ENCODE results near the gene BTG2. TPM values are rescaled to one million over a fixed set of nuclear protein-coding genes. Genes with fewer than 3 reads are reported as not detected.

BTG2 gene
- total RNA-seq, 2 experiments from 2014 or later = 58.6 to 58.9 TPM

DNA sequence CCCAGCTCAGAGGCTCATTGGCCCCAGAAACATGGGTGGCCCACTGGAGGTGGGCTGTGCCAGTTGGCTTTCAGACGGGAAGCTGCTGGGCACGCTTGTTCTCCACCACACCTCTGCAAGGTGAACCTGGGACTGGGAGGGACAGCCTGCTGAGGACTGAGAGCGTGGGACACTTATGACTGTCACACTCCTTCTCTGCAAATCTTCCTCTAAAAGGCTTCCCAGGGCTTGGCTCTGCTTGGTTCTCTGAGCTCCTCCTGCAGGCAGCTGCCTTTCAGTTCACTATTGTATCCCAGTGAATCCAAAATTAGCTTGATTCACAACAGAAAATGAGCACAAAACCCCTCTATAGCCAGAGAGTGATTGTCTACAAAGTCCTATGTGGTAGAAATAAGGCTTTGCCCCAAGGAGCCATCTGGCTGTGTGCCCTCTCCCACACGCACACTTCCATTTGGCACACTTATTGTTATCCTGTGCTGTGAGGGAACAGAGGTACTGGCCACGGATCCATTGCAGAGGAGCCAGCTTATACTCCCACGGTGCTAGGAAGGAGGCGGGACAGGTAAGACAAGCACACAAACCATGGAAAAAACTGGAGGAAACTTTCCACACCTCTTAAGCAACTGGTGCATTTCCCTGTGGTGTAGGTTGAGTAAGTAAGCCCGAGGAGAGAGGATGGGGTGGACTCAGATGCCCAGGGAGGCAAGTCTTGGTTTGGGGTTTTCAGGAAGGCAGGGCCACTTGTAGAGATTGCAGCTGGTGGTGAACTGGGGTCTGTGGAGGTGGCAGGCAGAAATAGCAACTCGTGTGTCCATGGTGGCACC, 18.9 kb upstream of the BTG2 start:
- DNase-seq (no peak), ATAC-seq (no peak)
- CTCF ChIA-PET = interaction anchor here (0.8 to 21.7 kb wide), 7 partner anchors 12 to 201 kb away, joined by 4 to 461 read pairs (median 46); partner anchors contain the start of gene BTG2
- Mint-ChIP-seq H3K27ac (peak overlapping the region; percentile 99), H3K36me3 (ENCODE audit: low read depth) (no peaks in the 10 kb centered on the region), H3K4me3 (peak overlapping the region; percentile 66), H3K4me1 (ENCODE audit: low read depth) (peaks cover 77% of the 10 kb centered on the region), H3K9me3 (ENCODE audit: insufficient read depth) (no peaks in the 10 kb centered on the region), H3K27me3 (ENCODE audit: low read depth) (no peaks in the 10 kb centered on the region)
- POLR2A ChIA-PET = interaction anchor here (0.8 to 14.2 kb wide), 6 partner anchors 10 to 478 kb away, joined by 3 to 376 read pairs (median 120); partner anchors contain the start of genes BTG2 and LAX1

DNA sequence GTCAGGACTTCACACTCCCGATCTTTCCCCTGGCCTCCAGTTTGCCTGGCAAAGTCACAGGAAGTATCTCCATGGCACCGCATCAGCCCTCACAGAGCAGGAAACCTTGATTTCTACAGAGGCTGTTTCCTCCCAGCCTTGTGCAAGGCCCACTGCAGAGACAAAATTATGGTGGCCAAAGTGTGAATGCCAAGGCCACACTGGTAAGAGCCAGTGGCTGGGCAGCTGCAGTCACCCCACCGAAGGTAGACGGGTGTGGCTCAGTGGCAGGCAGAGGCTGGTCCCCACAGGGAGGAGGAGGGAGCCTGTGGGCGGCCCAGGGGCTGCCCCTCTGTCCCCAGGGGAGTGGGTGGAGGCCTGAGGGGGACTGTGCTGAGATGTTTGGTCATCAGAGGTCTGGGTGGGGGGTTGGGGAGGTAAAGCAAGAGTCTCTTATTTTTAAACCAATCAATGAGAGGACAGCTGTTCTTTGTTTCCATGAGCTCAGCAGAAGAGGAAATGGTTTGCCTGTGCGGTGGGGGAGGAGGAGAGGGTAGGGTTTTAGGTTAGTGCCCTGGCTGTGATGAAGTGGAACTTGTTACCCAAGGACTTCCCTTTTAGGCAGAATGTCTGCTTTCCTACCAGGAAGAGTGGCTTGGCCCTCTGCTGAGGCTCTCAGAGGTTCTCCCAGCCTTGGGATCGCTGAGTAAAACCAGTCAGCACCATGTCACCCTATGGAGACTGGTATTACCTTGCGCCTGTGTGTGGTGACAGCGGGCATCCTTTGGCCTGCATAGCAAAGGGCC, 18.0 kb upstream of the BTG2 start:
- Mint-ChIP-seq H3K27me3 (ENCODE audit: low read depth) (no peaks in the 10 kb centered on the region), H3K4me3 (peak overlapping the region; percentile 66), H3K9me3 (ENCODE audit: insufficient read depth) (no peaks in the 10 kb centered on the region), H3K27ac (peak overlapping the region; percentile 99), H3K36me3 (ENCODE audit: low read depth) (no peaks in the 10 kb centered on the region), H3K4me1 (ENCODE audit: low read depth) (peaks cover 80% of the 10 kb centered on the region)
- ATAC-seq (peak; percentile 54), DNase-seq (peak; percentile 93)
- ChIA-PET POLR2A (interaction anchor here (0.8 to 14.2 kb wide), 7 partner anchors 9 to 478 kb away, joined by 3 to 376 read pairs (median 7); partner anchors contain the start of genes BTG2 and LAX1), CTCF (interaction anchor here (2.8 to 21.7 kb wide), 6 partner anchors 12 to 200 kb away, joined by 12 to 461 read pairs (median 60); partner anchors contain the start of gene BTG2)

DNA sequence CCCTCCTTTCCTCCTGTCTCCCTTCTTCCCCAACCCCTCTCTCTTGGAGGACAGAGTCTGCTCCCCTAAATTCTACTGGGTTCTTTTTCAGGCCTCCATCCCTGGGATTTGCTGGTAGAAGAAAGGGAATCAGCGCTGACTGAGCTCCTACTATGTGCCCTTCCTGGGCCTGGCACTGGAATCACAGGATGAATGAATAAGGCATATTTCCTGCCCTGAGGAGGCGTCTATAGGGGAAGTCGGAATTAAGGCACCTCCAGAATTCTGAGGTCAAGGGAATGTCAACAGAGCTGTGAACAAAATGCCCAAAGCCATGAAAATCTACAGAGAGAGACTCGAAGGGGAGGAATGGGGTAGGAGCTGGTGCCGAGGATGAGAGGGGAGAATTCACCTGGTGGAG, 17.4 kb upstream of the BTG2 start:
- Mint-ChIP-seq H3K27me3 (ENCODE audit: low read depth) (no peaks in the 10 kb centered on the region), H3K27ac (peak overlapping the region; percentile 99), H3K4me3 (peak overlapping the region; percentile 66), H3K36me3 (ENCODE audit: low read depth) (no peaks in the 10 kb centered on the region), H3K4me1 (ENCODE audit: low read depth) (peaks cover 76% of the 10 kb centered on the region), H3K9me3 (ENCODE audit: insufficient read depth) (no peaks in the 10 kb centered on the region)
- ATAC-seq (no peak), DNase-seq (no peak)
- POLR2A ChIA-PET = interaction anchor here (1.7 to 14.2 kb wide), 6 partner anchors 8 to 48 kb away, joined by 4 to 376 read pairs (median 120); partner anchors contain the start of gene BTG2
- CTCF ChIA-PET = interaction anchor here (3.6 to 21.7 kb wide), 5 partner anchors 12 to 200 kb away, joined by 12 to 461 read pairs (median 74); partner anchors contain the start of gene BTG2

DNA sequence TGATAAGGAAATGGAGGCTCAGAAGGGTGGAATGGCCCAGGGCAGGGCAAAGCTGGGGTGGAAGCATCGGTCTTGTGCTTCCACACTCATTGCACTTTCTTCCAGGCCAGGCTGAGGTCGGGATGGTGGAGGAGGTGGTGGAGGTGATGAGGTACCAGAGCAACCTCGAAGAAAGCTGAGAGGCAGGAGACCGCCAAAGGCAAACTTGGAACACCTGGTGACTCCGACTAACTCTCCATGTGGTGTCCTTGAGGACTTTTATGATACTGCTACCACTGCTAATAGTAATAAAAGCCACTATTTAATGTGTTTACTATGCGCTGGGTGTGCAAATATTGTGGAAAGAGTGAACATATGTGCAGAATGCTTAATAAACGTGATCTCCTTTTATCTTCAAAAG, 16.9 kb upstream of the BTG2 start:
- Mint-ChIP-seq H3K36me3 (ENCODE audit: low read depth) (no peaks in the 10 kb centered on the region), H3K9me3 (ENCODE audit: insufficient read depth) (no peaks in the 10 kb centered on the region), H3K27me3 (ENCODE audit: low read depth) (no peaks in the 10 kb centered on the region), H3K4me3 (peak overlapping the region; percentile 81), H3K27ac (peak overlapping the region; percentile 99), H3K4me1 (ENCODE audit: low read depth) (peaks cover 79% of the 10 kb centered on the region)
- ChIA-PET CTCF (interaction anchor here (0.7 to 21.7 kb wide), 6 partner anchors 11 to 199 kb away, joined by 3 to 461 read pairs (median 60); partner anchors contain the start of gene BTG2), POLR2A (interaction anchor here (1.2 to 14.2 kb wide), 6 partner anchors 8 to 48 kb away, joined by 3 to 376 read pairs (median 120); partner anchors contain the start of gene BTG2)
- no peak for ATAC-seq
- DNase-seq = no peak

DNA sequence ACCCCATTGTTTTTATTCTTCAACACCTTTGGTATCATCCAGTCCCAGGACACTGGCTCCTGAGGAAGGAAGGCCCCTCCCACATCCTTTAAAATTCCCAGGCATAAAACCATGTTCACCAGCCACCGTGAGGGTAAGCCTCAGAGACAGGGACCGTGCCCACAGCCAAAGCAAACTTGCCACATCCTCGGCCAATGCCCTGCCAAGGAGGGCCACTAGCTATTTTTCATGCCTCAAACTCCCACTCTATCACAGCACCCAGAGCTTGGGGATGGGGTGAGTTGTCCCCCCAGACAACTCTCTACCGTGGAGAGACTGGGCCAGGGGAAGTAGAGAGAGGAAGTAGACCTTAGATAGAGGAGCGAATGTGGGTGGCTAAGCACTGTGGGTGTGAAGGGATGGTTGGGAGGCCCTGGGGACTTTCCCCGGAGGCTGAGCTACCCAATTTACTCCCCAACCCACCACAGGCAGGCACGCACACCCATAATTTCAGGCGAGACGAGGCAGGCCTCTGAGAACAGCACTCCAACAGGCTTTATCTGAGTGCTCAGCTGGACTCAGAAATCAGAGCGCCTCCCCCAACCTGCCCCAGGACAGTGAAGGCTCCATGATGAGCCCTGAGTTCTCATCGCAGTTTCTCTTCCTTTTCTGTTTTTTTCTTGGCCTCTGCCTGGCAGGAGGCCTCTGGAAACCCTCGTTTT, 15.9 kb upstream of the BTG2 start:
- H3K36me3 Mint-ChIP-seq (ENCODE audit: low read depth) = no peaks in the 10 kb centered on the region
- peak overlapping the region; percentile 81 for H3K4me3 Mint-ChIP-seq
- ChIA-PET POLR2A (interaction anchor here (1.2 to 14.2 kb wide), 6 partner anchors 13 to 50 kb away, joined by 3 to 376 read pairs (median 122); partner anchors contain the start of gene BTG2), CTCF (interaction anchor here (1.0 to 21.7 kb wide), 12 partner anchors 10 to 198 kb away, joined by 3 to 461 read pairs (median 8); partner anchors contain the start of gene BTG2)
- H3K27ac Mint-ChIP-seq = peak overlapping the region; percentile 99
- no peaks in the 10 kb centered on the region for H3K27me3 Mint-ChIP-seq (ENCODE audit: low read depth)
- DNase-seq (peak; percentile 93), ATAC-seq (peak; percentile 72)
- peaks cover 81% of the 10 kb centered on the region for H3K4me1 Mint-ChIP-seq (ENCODE audit: low read depth)
- H3K9me3 Mint-ChIP-seq (ENCODE audit: insufficient read depth) = no peaks in the 10 kb centered on the region

DNA sequence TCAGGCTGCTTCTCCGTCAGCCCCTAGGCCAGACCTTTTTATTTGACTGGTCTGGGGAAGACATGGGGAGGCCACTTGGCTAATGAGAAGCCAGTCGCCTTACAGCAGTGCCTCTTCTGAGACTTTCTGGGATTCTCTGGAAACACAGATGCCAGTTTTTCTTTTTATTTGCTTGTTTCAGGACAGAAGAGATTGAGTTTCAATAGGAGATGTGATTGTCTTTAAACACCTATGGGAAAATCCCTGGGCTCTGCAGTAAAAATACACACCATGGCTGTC, 15.4 kb upstream of the BTG2 start:
- peak overlapping the region; percentile 81 for H3K4me3 Mint-ChIP-seq
- no peaks in the 10 kb centered on the region for H3K27me3 Mint-ChIP-seq (ENCODE audit: low read depth)
- no peaks in the 10 kb centered on the region for H3K36me3 Mint-ChIP-seq (ENCODE audit: low read depth)
- ChIA-PET POLR2A (interaction anchor here (1.3 to 14.2 kb wide), 5 partner anchors 14 to 49 kb away, joined by 3 to 376 read pairs (median 234); partner anchors contain the start of gene BTG2), CTCF (interaction anchor here (1.0 to 21.7 kb wide), 12 partner anchors 10 to 198 kb away, joined by 3 to 461 read pairs (median 8); partner anchors contain the start of gene BTG2)
- H3K27ac Mint-ChIP-seq = peak overlapping the region; percentile 99
- ATAC-seq = no peak
- peaks cover 81% of the 10 kb centered on the region for H3K4me1 Mint-ChIP-seq (ENCODE audit: low read depth)
- H3K9me3 Mint-ChIP-seq (ENCODE audit: insufficient read depth) = no peaks in the 10 kb centered on the region
- DNase-seq = no peak

DNA sequence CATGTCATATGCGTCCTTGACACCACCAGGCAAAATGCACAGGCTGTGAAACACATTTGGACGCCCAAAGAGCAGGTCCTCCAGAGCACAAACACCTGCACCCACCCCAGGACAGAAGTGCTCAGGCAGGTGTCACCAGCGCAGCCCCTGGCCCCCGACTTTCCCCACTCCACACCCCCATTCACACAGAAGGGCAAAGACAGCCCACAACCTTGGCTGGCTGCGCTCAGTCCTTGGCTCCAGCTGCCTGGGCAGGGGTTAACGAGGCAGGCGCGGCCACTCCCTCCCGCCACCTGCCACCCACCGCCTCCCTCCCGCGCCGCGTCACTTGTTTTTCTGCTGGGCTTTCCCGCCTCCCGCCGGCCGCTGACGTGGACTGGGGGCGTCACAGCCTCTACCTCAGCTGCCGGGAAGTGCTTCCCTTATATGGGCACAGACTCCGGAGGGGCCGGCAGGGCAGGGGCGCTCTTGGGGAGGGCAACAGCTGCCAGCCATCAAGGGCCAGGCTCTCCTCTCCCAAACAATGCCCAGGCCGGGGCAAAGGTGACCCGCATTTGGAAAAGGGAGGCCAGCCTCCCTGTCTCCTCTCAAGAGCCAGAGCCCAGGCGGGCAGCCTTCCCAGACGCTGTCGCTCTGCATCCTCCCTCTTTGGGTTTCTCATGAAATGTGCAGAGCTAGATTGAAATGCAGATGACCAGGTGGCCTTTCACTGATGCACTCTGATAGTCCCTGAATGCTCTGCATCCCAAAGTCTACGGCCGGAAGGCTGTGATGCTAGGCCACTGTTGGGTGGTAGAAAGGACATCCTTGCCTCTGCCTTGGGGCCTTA, 14.8 kb upstream of the BTG2 start:
- Mint-ChIP-seq H3K27ac (peak overlapping the region; percentile 99), H3K27me3 (ENCODE audit: low read depth) (no peaks in the 10 kb centered on the region), H3K36me3 (ENCODE audit: low read depth) (no peaks in the 10 kb centered on the region), H3K9me3 (ENCODE audit: insufficient read depth) (no peaks in the 10 kb centered on the region), H3K4me3 (peak overlapping the region; percentile 81), H3K4me1 (ENCODE audit: low read depth) (peaks cover 86% of the 10 kb centered on the region)
- ChIA-PET CTCF (interaction anchor here (1.1 to 21.7 kb wide), 9 partner anchors 9 to 52 kb away, joined by 4 to 461 read pairs (median 14); partner anchors contain the start of gene BTG2), POLR2A (interaction anchor here (0.9 to 14.2 kb wide), 7 partner anchors 14 to 475 kb away, joined by 3 to 376 read pairs (median 10); partner anchors contain the start of genes BTG2 and LAX1)
- DNase-seq = peak; percentile 97
- peak; percentile 51 for ATAC-seq

DNA sequence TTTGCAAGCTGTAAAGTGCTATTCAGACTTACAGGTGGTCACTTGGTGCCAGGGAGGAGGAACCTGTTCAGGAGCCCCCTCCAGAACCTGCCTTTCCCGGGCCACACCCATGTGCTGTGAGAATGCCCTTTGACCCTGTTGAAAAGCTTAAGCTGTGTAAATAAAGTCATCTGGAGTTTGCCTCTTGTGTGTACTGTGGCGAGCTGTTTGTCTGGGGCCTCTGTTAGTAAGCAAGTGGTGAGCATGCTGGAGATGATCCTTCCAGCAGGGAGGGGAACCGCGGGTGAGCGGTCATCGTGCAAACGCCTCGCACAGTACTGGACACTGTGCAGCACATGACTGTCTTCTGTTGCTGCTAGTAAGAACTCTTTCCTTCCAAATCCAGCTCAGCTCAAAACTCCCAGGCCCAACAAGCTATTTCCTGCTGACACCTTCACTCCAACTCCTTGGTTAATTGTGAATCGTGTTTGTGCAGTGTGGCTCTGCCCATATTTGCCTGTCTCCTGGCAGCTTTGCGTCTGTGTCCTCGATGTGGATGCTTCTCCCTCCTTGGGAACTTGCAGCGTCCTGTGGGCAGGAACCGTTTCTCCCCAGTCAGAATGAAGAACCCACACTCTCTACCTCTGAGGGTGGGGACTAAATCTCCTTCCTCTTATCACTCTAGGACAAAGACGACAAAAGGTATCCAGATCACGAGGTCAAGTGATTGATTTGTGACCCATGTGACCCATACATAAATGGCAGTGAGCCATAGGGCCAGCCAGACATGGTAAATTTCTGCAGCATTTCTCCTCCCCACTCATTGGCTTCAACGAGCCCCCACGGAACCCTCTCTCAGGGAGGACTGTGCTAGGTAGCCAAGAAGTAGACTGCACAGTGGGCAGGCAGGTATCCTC, 13.9 kb upstream of the BTG2 start:
- ATAC-seq (no peak), DNase-seq (no peak)
- Mint-ChIP-seq H3K4me3 (peak overlapping the region; percentile 81), H3K27me3 (ENCODE audit: low read depth) (no peaks in the 10 kb centered on the region), H3K4me1 (ENCODE audit: low read depth) (peaks cover 86% of the 10 kb centered on the region), H3K9me3 (ENCODE audit: insufficient read depth) (no peaks in the 10 kb centered on the region), H3K27ac (peak overlapping the region; percentile 99), H3K36me3 (ENCODE audit: low read depth) (no peaks in the 10 kb centered on the region)
- CTCF ChIA-PET = interaction anchor here (1.1 to 21.7 kb wide), 8 partner anchors 8 to 51 kb away, joined by 4 to 461 read pairs (median 30); partner anchors contain the start of gene BTG2
- POLR2A ChIA-PET = interaction anchor here (0.9 to 14.2 kb wide), 5 partner anchors 15 to 474 kb away, joined by 3 to 376 read pairs (median 234); partner anchors contain the start of genes BTG2 and LAX1

DNA sequence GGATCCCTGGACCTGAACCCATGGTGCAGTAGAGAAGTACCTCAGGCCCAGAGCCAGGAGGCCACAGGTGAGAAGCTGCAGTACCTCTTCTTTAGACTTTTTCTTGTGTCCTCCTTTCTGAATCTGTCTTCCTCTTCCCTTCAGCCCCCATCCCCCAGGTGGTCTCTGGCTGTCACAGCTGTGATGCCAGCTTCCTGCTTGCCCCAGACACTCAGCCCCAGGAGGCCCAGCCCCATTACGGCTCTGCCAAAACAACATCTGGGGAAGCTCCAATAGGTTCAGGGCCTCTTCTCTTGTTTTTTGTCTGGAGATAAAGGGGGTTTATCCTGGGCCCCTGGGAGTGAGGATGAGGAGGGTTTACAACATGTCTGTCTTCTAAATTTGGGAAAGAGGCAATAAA, 9.5 kb upstream of the BTG2 start:
- H3K4me3 Mint-ChIP-seq = no peak overlapping the region
- DNase-seq (no peak), ATAC-seq (no peak)
- no peaks in the 10 kb centered on the region for H3K36me3 Mint-ChIP-seq (ENCODE audit: low read depth)
- peaks cover 65% of the 10 kb centered on the region for H3K4me1 Mint-ChIP-seq (ENCODE audit: low read depth)
- H3K27me3 Mint-ChIP-seq (ENCODE audit: low read depth) = no peaks in the 10 kb centered on the region
- ChIA-PET POLR2A (interaction anchor here (0.9 to 14.2 kb wide), 5 partner anchors 8 to 32 kb away, joined by 3 to 376 read pairs (median 4); partner anchors contain the start of gene BTG2), CTCF (interaction anchor here (0.9 to 21.7 kb wide), 6 partner anchors 10 to 47 kb away, joined by 3 to 461 read pairs (median 5); partner anchors contain the start of gene BTG2)
- H3K27ac Mint-ChIP-seq = peak overlapping the region; percentile 58
- no peaks in the 10 kb centered on the region for H3K9me3 Mint-ChIP-seq (ENCODE audit: insufficient read depth)

All from activated CD8-positive, alpha-beta T cell treated with anti-CD3 and anti-CD28 coated beads, Interleukin-2, amount 10 ng/mL, durations not matched to agents 7 days and 5 days (primary cell).